HG03108 (cell line): Measurements from ENCODE around the gene COL13A1.

Experiments used
- ATAC-seq: cut with Tn5 transposase; IDR thresholded peaks from one replicate; pipeline ENCODE4 v1.9.1; 2021; ENCODE audit warnings: moderate library complexity; ENCODE audit not compliant: unreplicated experiment

Gene COL13A1

GRCh38 chr10:69844698-69845097 is 43.0 kb downstream of the COL13A1 start:
- ATAC-seq: no peak

GRCh38 chr10:69845574-69846292 is 44.0 kb downstream of the COL13A1 start:
- ATAC-seq: no peak

DNA sequence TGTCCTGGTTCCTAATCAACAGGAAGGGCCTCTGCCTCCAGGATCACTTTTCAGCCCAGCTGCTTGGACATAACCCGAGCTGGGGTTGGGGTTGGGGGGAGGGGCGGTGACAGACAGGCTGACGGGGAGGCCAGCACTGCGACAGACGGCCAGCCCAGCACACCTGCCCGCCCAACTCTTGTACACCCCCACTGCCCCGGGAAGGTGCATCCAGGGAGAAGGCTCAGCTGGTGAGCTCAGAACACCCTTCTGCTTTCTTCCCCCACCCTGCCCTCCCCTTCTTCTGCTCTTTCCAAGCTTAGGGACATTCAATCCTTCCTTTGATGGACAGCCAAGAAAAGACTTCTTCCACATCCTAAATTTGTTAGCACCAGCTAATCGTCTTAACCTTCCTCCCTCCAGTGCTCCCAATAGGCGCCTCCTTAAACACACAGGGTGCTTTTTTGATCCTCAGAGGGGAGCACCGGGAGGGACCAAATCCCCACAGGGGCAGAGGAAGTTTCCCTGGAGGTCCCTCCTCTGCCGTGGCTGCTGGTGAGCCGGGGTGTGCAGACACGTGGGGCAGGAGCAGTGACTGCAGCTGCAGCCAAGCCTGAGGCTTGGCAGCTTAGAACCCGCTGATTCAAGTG is 44.7 kb downstream of the COL13A1 start:
- no peak for ATAC-seq

DNA sequence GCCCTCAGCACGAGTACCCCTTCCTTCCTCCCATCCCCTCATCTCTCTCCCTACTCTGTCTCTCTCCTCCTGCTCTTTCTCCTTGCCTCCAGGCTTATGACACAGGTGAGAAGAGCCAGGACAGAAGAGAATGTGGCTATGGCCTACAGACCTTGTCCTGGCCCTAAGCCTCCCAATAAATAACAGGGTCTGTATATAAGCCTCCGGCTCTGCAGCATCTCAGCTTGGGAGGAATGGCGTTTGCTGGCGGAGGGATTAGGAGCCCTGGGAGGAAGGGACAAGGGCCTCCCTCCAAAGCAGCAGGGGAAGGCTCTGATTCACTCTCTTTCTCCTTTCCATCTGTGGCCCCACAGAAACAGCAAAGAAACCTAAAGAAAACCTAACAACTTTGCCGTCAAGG is 45.8 kb downstream of the COL13A1 start:
- no peak for ATAC-seq

GRCh38 chr10:69847883-69848282 is 46.2 kb downstream of the COL13A1 start:
- no peak for ATAC-seq

GRCh38 chr10:69848454-69848853 is 46.7 kb downstream of the COL13A1 start:
- no peak for ATAC-seq

- ATAC-seq: no peak
Measured at GRCh38 chr10:69849825-69850224, 48.1 kb downstream of the COL13A1 start.

DNA sequence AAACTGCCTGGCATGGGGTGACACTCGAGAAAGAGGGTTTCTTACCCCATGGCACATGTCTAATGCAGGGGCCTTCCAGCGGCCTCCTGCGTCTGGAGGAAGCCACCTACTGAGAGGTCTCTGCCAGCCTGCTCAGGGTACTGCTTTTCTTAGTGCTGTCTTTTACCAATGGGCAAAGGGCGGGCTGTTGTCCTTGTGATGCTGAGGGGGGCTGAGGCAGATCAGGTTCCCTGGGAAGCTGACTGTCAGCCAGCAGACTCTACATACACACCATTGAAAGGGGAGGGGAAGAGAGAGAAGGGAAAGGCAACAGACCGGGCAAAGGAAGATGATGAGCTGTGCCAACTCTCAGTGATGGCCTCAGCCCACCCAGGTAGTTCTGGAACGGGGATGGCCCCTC is 48.7 kb downstream of the COL13A1 start:
- ATAC-seq: no peak

GRCh38 chr10:69851306-69851705 is 49.6 kb downstream of the COL13A1 start:
- ATAC-seq: no peak

- no peak for ATAC-seq
Measured at GRCh38 chr10:69853064-69853463, 51.4 kb downstream of the COL13A1 start.

DNA sequence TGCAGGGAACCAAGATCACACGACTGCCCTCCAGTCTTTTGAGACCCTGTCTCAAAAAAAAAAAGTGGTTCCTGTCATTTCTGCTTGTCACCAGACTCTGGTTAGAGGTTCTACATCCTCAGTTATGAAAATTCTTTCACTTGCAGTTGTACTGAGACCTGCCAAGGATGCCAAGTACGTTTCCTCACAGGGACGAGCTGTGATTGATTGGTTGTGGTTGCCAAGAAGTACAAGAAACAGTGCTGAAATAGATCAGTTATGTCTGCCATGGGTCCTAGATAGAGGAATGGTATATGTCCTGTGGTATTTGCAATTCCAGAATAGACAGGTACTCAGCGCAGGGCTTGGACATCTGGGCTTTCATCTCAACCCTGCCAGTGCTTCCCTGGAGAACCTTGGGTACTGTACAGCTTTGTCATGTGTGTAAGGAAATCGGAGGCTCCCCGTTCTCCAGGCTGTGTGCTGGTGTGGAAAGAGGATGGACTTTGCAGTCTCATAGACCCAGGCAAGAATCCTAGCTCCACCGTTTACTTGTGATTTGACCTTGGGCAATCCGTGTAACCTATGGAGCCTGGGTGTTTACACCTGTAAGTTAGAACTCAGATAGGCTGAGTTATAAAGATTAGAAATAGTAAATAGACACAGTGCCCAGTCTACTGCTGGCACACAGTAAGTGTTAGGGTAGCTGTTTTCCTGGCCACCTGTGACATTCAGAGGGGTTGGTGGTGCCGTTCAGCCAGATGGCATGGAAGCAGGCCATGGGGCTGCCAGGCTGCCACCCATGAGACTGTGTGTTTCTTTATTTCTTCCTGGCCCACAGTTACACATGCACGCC is 53.0 kb downstream of the COL13A1 start:
- no peak for ATAC-seq

DNA sequence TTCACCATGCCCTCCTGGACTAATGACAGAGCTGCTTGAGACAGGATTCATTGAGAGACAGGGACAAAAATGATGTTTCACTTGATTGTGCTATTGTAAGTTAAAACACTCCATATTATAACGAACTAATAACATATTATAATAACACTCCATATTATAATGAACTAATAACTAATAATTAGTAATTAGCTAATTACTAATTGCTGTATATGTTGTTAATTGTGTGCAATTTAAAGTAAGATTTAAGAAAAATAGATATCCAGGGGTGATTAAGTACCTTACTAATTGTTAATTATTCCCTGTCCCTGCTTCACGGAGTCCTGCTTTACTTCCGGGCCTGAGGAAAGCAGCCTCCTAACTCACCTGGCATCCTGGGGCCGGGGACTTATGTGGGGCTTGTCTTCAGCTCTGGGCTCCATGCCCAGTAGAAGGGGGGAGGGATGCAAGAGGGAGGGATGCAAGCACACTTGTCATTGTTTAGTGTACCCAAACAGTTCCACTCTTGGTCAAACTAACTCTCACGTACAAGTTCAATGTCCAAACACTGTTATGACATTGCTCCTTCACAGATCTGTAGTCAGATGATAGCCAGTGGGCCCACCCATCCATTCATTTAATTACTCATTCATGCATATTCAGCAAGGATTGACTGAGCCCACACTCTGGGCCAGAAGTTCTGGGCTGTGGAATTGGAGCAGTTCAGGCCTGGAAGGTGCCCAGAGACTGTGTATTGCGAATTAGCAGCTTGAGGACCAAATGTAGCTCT is 53.8 kb downstream of the COL13A1 start:
- ATAC-seq: no peak

DNA sequence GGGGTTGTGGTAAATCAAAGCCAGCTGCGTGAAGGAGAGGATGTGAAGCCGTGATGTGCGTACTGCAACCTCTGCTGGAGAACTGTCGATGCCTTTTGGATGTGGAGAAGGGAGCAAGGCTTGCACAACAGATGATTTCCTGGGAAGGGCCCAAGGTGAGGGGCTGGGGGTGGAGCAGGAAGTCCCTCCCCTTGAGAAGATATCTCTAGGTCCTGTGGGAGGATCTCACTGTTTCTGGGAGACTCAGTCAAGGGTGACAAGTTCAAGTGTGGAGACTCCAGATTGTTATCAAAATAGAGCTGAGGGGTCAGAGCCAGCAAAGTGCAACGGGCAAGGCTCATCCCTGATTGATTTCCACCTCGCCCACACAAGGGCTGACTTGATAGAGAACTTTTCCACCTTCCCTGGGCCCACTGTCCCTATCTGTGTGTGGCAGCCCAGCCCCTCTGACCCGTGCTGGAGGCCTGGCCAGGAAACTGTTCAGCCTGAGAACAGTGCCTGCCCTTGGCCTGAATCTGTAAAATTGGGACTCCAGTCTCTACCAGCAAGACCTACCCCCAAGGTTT is 55.0 kb downstream of the COL13A1 start:
- no peak for ATAC-seq

DNA sequence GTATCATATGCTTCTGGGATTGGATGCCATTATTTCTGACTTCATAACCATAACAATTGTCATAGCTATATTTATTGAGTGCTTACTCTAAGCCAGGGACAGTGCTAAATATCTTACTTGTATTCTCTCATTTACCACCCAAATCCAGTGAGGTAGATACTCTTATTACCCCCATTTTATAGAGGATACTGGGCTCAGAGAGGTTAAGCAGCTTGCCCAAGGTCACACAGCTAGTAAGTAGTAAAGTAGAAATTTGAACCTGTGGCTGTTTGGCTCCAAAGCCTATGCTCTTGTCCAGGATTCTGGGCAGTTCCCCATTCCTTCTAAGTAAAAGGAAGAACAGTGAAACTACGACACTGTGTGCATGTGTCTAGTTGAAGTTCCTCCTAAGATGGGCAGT is 56.5 kb downstream of the COL13A1 start:
- ATAC-seq: no peak

DNA sequence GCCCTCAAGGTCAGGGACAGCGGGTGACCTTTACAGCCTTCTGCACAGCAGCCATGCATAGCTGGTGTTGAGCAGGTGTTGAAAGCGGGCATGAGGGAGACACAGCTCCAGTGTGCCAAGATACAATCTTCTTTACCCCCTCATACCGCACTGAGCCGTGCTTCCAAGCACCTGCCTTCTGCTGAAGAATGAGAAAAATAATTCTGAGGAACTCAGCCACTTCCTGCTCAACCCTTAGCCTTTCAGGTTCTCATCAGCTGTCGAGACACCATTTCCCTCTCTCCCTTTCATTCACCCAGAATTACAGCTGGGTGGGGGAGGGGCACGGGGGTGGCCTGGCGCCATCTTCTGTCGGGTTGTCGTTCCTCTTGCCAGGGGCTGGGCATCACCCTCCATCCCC is 58.6 kb downstream of the COL13A1 start:
- ATAC-seq: no peak

DNA sequence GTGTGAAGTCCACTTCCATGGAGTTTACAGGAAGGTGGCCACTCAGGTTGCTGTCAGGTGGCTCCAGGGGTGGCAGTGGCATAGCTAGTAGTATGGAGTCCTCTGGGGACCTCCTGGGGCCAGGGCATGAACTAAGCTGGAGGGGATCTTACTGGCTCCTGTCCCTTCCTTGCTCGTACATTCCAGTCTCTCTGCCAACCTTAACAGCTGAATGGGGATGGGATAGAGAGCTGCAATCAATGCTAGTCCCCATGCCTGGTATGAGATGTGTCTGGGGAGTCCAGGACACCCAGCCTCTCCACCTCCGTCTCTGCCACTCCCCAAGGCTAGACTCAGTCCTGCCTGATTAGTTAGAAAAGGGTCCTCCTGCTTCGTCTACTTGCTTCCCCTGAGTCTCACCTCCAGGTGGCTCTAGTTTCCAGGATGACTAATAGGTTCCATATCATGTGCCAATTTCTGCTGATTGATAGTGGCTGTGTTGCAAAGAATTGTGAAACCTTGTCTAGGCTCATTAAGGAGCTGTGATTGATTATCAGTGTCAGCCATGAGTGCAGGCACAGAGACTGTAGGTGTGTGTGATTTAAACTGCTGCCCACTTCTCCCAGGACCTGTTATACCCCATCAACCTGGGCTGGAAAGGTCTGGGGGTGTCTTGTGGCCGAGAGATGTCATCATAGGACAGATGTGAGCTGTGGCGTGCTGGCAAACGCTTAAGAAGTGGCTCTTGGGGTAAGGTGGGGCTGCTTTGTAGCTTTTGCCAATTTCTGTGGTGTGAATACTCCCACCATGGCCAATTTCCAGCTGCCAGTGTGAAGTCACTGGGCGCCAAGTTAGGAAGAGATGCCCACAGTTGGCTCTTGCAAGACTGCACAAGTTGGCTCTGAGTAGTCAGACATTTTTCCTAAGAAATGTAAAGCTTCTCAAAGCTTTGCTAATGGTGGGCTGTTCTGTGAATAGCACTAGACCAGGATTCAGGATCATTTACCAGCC is 59.8 kb downstream of the COL13A1 start:
- no peak for ATAC-seq

GRCh38 chr10:69862882-69863530 is 61.3 kb downstream of the COL13A1 start:
- ATAC-seq: no peak

GRCh38 chr10:69863580-69863979 is 61.9 kb downstream of the COL13A1 start:
- no peak for ATAC-seq

- no peak for ATAC-seq
Measured at GRCh38 chr10:69864321-69864720, 62.6 kb downstream of the COL13A1 start.
